ENCODE results near the gene ING5. TPM values are rescaled to one million over a fixed set of nuclear protein-coding genes. Genes with fewer than 3 reads are reported as not detected.
"Not testable (repeated sequence)": the region's sequence is repeated elsewhere in the genome, so short reads cannot be mapped to it uniquely, and the experiment has no call there.

The ING5 gene
- total RNA-seq, 1 donor: 38.5 TPM

DNA sequence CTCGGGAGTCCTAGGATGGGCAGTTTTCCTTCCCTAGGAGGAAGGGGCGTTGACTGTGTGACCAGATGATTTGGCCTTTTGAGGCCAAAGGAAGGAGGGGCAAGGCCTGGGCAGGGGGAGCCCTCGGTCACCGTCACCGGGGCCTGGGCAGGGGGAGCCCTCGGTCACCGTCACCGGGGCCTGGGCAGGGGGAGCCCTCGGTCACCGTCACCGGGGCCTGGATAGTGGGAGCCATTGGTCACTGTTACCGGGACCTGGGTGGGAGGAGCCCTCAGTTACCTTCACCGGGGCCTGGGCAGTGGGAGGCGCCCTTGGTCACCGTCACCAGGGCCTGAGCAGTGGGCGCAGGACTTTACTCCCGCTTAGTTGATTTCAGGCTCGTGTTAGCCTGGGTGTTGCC is 49.9 kb downstream of the ING5 start:
- Histone ChIP-seq H3K9me3 (ENCODE audit: low read depth, low read length) (no peaks in the 10 kb centered on the region), H3K27me3 (ENCODE audit: insufficient read depth, low read length) (no peaks in the 10 kb centered on the region), H3K4me3 (ENCODE audit: low read length) (no peak overlapping the region), H3K4me1 (ENCODE audit: insufficient read depth, low read length) (no peaks in the 10 kb centered on the region)

- Histone ChIP-seq H3K27me3 (ENCODE audit: insufficient read depth, low read length) (no peaks in the 10 kb centered on the region), H3K9me3 (ENCODE audit: low read depth, low read length) (no peaks in the 10 kb centered on the region), H3K4me3 (ENCODE audit: low read length) (no peak overlapping the region), H3K4me1 (ENCODE audit: insufficient read depth, low read length) (no peaks in the 10 kb centered on the region)
Observed at GRCh38 chr2:241752253-241752652, 50.4 kb downstream of the ING5 start.

GRCh38 chr2:241752689-241753276 is 50.9 kb downstream of the ING5 start:
- Histone ChIP-seq H3K9me3 (ENCODE audit: low read depth, low read length) (no peaks in the 10 kb centered on the region), H3K4me1 (ENCODE audit: insufficient read depth, low read length) (no peaks in the 10 kb centered on the region), H3K27me3 (ENCODE audit: insufficient read depth, low read length) (no peaks in the 10 kb centered on the region), H3K4me3 (ENCODE audit: low read length) (no peak overlapping the region)

- H3K9me3 ChIP-seq (ENCODE audit: low read depth, low read length): no peaks in the 10 kb centered on the region
- no peaks in the 10 kb centered on the region for H3K27me3 ChIP-seq (ENCODE audit: insufficient read depth, low read length)
- no peak overlapping the region for H3K4me3 ChIP-seq (ENCODE audit: low read length)
- H3K4me1 ChIP-seq (ENCODE audit: insufficient read depth, low read length): no peaks in the 10 kb centered on the region
Observed at GRCh38 chr2:241753493-241753892, 51.7 kb downstream of the ING5 start.

- Histone ChIP-seq H3K4me1 (ENCODE audit: insufficient read depth, low read length) (no peaks in the 10 kb centered on the region), H3K27me3 (ENCODE audit: insufficient read depth, low read length) (no peaks in the 10 kb centered on the region), H3K9me3 (ENCODE audit: low read depth, low read length) (no peaks in the 10 kb centered on the region), H3K4me3 (ENCODE audit: low read length) (no peak overlapping the region)
Observed at GRCh38 chr2:241754042-241754441, 52.2 kb downstream of the ING5 start.

- Histone ChIP-seq H3K27me3 (ENCODE audit: insufficient read depth, low read length) (no peaks in the 10 kb centered on the region), H3K9me3 (ENCODE audit: low read depth, low read length) (no peaks in the 10 kb centered on the region), H3K4me1 (ENCODE audit: insufficient read depth, low read length) (no peaks in the 10 kb centered on the region), H3K4me3 (ENCODE audit: low read length) (no peak overlapping the region)
Observed at GRCh38 chr2:241755166-241755565, 53.3 kb downstream of the ING5 start.

- Histone ChIP-seq H3K4me1 (ENCODE audit: insufficient read depth, low read length) (no peaks in the 10 kb centered on the region), H3K27me3 (ENCODE audit: insufficient read depth, low read length) (no peaks in the 10 kb centered on the region), H3K9me3 (ENCODE audit: low read depth, low read length) (no peaks in the 10 kb centered on the region)
Observed at GRCh38 chr2:241755777-241756176, 53.9 kb downstream of the ING5 start.

DNA sequence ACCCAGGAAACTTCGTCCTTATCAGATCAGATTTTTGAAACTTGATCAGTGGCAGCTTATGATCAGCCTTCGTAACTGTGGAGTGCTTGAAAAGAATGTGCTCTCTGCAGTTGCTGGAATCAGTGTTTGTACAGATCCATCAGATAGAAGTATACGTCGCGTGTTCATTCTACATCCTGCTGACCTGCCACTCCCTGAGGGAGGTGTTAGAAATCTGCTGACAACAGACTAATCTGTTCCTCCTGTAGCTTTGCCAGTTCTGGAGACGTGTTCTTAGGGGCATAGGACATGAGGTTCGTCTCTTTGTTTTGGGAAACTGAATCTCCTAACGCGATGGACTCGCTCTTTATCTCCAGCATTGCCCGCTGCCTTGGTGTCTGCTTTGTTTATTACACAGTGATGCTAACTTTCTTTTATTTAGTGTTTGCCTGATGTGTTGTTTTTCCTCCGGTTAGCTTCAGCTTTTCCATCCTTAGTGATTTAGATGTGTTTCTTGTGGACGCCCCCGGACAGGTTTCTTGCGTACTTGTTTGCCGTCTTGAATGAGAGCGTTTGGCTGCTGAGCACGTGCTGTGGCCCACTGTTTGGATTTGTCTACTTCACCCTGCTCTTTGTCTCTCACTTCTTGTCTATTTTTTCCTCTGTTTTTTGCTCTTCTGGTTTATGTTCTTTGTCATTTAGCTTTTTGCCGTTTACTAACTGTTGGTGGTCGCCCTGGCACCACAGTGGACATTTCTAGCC is 57.4 kb downstream of the ING5 start:
- Histone ChIP-seq H3K9me3 (ENCODE audit: low read depth, low read length) (no peaks in the 10 kb centered on the region), H3K4me3 (ENCODE audit: low read length) (no peak overlapping the region), H3K4me1 (ENCODE audit: insufficient read depth, low read length) (peaks cover 16% of the 10 kb centered on the region), H3K27me3 (ENCODE audit: insufficient read depth, low read length) (no peaks in the 10 kb centered on the region)

More at GRCh38 chr2:241755777-241756176, 53.9 kb downstream of the ING5 start:
- no peak overlapping the region for H3K4me3 ChIP-seq (ENCODE audit: low read length)

DNA sequence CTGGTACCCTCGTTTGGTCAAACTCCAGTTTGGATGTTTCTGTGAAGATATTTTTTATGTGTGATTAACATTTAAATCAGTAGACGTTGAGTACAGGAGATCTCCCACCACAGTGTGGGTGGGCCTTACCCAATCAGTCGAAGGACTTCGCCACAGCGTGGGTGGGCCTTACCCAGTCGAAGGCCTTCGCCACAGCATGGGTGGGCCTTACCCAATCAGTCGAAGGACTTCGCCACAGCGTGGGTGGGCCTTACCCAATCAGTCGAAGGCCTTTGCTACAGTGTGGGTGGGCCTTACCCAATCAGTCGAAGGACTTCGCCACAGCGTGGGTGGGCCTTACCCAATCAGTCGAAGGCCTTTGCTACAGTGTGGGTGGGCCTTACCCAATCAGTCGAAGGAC is 58.1 kb downstream of the ING5 start:
- not testable (repeated sequence) for H3K27me3 ChIP-seq (ENCODE audit: insufficient read depth, low read length); H3K9me3 ChIP-seq (ENCODE audit: low read depth, low read length); H3K4me3 ChIP-seq (ENCODE audit: low read length)
- peaks cover 16% of the 10 kb centered on the region for H3K4me1 ChIP-seq (ENCODE audit: insufficient read depth, low read length)

DNA sequence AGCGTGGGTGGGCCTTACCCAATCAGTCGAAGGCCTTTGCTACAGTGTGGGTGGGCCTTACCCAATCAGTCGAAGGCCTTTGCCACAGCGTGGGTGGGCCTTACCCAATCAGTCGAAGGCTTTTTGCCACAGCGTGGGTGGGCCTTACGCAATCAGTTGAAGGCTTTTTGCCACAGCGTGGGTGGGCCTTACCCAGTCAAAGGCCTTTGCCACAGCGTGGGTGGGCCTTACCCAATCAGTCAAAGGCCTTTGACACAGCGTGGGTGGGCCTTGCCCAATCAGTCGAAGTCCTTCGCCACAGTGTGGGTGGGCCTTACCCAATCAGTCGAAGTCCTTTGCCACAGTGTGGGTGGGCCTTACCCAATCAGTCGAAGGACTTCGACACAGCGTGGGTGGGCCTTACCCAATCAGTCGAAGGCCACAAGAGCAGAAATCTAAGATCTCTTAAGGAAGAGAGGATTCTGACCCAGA is 58.5 kb downstream of the ING5 start:
- no peaks in the 10 kb centered on the region for H3K9me3 ChIP-seq (ENCODE audit: low read depth, low read length)
- H3K4me1 ChIP-seq (ENCODE audit: insufficient read depth, low read length): peaks cover 16% of the 10 kb centered on the region
- no peaks in the 10 kb centered on the region for H3K27me3 ChIP-seq (ENCODE audit: insufficient read depth, low read length)
- H3K4me3 ChIP-seq (ENCODE audit: low read length): no peak overlapping the region

- no peaks in the 10 kb centered on the region for H3K9me3 ChIP-seq (ENCODE audit: low read depth, low read length)
- no peaks in the 10 kb centered on the region for H3K27me3 ChIP-seq (ENCODE audit: insufficient read depth, low read length)
- H3K4me3 ChIP-seq (ENCODE audit: low read length): no peak overlapping the region
- peaks cover 16% of the 10 kb centered on the region for H3K4me1 ChIP-seq (ENCODE audit: insufficient read depth, low read length)
Observed at GRCh38 chr2:241762321-241762932, 60.6 kb downstream of the ING5 start.

GRCh38 chr2:241762933-241763369 is 61.1 kb downstream of the ING5 start:
- H3K27me3 ChIP-seq (ENCODE audit: insufficient read depth, low read length): no peaks in the 10 kb centered on the region
- no peaks in the 10 kb centered on the region for H3K9me3 ChIP-seq (ENCODE audit: low read depth, low read length)
- no peak overlapping the region for H3K4me3 ChIP-seq (ENCODE audit: low read length)
- peaks cover 16% of the 10 kb centered on the region for H3K4me1 ChIP-seq (ENCODE audit: insufficient read depth, low read length)

- H3K4me3 ChIP-seq (ENCODE audit: low read length): no peak overlapping the region
- H3K27me3 ChIP-seq (ENCODE audit: insufficient read depth, low read length): no peaks in the 10 kb centered on the region
- peaks cover 16% of the 10 kb centered on the region for H3K4me1 ChIP-seq (ENCODE audit: insufficient read depth, low read length)
- H3K9me3 ChIP-seq (ENCODE audit: low read depth, low read length): no peaks in the 10 kb centered on the region
Observed at GRCh38 chr2:241763551-241764274, 61.9 kb downstream of the ING5 start.

GRCh38 chr2:241764275-241765241 is 62.7 kb downstream of the ING5 start:
- H3K4me1 ChIP-seq (ENCODE audit: insufficient read depth, low read length): peaks cover 16% of the 10 kb centered on the region
- no peak overlapping the region for H3K4me3 ChIP-seq (ENCODE audit: low read length)
- H3K27me3 ChIP-seq (ENCODE audit: insufficient read depth, low read length): no peaks in the 10 kb centered on the region
- H3K9me3 ChIP-seq (ENCODE audit: low read depth, low read length): no peaks in the 10 kb centered on the region

Data from mononuclear cell (primary cell).